ENCODE results near the gene ATG7.

DNA sequence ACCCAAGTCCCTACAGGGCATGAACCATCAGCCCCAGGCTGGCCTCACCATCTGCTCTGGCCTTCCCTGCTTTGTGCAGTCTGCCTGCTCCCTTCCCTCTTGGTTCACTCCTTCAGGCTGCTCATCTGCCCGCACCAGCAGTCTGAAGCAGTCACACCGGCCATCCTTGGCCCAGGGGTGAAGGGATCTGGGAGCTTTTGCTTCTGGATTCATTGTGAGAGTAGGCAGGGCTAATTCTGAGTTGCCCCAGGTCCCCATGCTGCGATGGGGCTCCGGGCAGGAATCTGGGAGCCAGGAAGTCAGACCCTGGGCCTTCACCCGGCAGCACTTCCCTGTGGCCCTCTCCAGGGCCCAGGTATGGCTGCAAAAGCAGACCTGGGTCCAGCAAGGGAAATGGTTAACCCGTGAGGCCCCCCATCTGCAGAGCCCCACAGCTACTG is 271.8 kb downstream of the ATG7 start:
- TF ChIP-seq, protein P1, sequence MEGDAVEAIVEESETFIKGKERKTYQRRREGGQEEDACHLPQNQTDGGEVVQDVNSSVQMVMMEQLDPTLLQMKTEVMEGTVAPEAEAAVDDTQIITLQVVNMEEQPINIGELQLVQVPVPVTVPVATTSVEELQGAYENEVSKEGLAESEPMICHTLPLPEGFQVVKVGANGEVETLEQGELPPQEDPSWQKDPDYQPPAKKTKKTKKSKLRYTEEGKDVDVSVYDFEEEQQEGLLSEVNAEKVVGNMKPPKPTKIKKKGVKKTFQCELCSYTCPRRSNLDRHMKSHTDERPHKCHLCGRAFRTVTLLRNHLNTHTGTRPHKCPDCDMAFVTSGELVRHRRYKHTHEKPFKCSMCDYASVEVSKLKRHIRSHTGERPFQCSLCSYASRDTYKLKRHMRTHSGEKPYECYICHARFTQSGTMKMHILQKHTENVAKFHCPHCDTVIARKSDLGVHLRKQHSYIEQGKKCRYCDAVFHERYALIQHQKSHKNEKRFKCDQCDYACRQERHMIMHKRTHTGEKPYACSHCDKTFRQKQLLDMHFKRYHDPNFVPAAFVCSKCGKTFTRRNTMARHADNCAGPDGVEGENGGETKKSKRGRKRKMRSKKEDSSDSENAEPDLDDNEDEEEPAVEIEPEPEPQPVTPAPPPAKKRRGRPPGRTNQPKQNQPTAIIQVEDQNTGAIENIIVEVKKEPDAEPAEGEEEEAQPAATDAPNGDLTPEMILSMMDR (IDR thresholded peaks at IDR 0.05): no peak
- no peak for TF ChIP-seq POLR2A (IDR thresholded peaks at IDR 0.05)
